HL-60/S4 treated with retinoic acid at 250 ng/mL for 4 days and 3 days (cell line): Measurements from ENCODE around the gene CYYR1.
"Not testable (repeated sequence)": the region's sequence is repeated elsewhere in the genome, so short reads cannot be mapped to it uniquely, and the experiment has no call there.

Experiments
- in situ Hi-C: fragments of 300-500 bp; cut with MboI; formaldehyde crosslinking; loops from 2 replicates; pipeline ENCODE4 v1.7.0; 2022; ENCODE audit warnings: low sequenced_read_pairs

Gene CYYR1

GRCh38 chr21:26495283-26495849, 77.7 kb downstream of the CYYR1 start:
- in situ Hi-C loops = no loop called here

GRCh38 chr21:26491663-26492062, 81.4 kb downstream of the CYYR1 start:
- in situ Hi-C loops = no loop called here

GRCh38 chr21:26490771-26491170, 82.3 kb downstream of the CYYR1 start:
- in situ Hi-C loops = no loop called here

GRCh38 chr21:26489781-26490180, 83.3 kb downstream of the CYYR1 start:
- in situ Hi-C loops = no loop called here

- in situ Hi-C loops = no loop called here
Measured at GRCh38 chr21:26487981-26488480, 85.1 kb downstream of the CYYR1 start.

GRCh38 chr21:26473471-26473870, 99.6 kb downstream of the CYYR1 start:
- in situ Hi-C loops = no loop called here

- in situ Hi-C loops = no loop called here
Measured at GRCh38 chr21:26471099-26471471, 102.0 kb downstream of the CYYR1 start.

GRCh38 chr21:26470351-26471098, 102.6 kb downstream of the CYYR1 start:
- in situ Hi-C loops = no loop called here

GRCh38 chr21:26469789-26470188, 103.3 kb downstream of the CYYR1 start:
- in situ Hi-C loops = no loop called here

GRCh38 chr21:26465916-26466315, 107.2 kb downstream of the CYYR1 start:
- in situ Hi-C loops = no loop called here

- in situ Hi-C loops = no loop called here
Measured at GRCh38 chr21:26461500-26461899, 111.6 kb downstream of the CYYR1 start.

GRCh38 chr21:26460621-26461020, 112.5 kb downstream of the CYYR1 start:
- in situ Hi-C loops = no loop called here

- in situ Hi-C loops = not testable (repeated sequence)
Measured at GRCh38 chr21:26458854-26459253, 114.2 kb downstream of the CYYR1 start.

- in situ Hi-C loops = no loop called here
Measured at GRCh38 chr21:26457817-26458216, 115.3 kb downstream of the CYYR1 start.

GRCh38 chr21:26453267-26453666, 119.8 kb downstream of the CYYR1 start:
- in situ Hi-C loops = no loop called here

GRCh38 chr21:26451081-26451740, 121.9 kb downstream of the CYYR1 start:
- in situ Hi-C loops = no loop called here

- in situ Hi-C loops = no loop called here
Measured at GRCh38 chr21:26449161-26449560, 123.9 kb downstream of the CYYR1 start.

- in situ Hi-C loops = no loop called here
Measured at GRCh38 chr21:26448751-26449150, 124.3 kb downstream of the CYYR1 start.

GRCh38 chr21:26447932-26448475, 125.1 kb downstream of the CYYR1 start:
- in situ Hi-C loops = no loop called here

GRCh38 chr21:26445440-26445839, 127.6 kb downstream of the CYYR1 start:
- in situ Hi-C loops = no loop called here

GRCh38 chr21:26444646-26445045, 128.4 kb downstream of the CYYR1 start:
- in situ Hi-C loops = no loop called here

GRCh38 chr21:26443867-26444266, 129.2 kb downstream of the CYYR1 start:
- in situ Hi-C loops = no loop called here
